ENCODE data around the gene SEPTIN3. TPM values are rescaled to one million over a fixed set of nuclear protein-coding genes. Genes with fewer than 3 reads are reported as not detected.

SEPTIN3 gene
- total RNA-seq, 1 experiment from 2014 or later, result 1.5 TPM

DNA sequence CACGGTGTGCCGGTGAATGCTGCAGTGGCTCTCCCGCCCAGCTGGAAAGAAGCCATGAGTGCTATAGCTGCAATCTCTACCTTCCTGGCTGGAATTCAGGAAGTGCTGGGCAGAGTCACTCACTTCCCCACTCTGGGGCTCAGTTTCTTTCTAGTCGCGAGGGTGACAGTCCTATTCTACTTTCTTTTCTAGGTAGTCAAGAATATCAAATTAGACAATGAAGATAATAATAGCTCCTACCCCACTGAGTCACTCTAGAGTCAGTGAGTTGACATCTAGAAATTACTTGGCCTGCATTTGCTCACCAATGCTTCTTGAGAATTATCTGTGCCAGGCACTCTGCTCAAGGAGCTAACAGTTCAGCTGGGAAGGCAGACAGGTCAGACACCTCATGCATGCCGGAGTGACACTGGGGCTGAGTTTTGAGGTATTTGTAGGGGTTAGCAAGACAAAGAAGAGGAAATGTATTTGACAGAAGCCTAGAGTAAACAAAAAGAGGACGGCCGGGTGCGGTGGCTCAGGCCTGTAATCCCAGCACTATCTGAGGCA is 25.5 kb upstream of the SEPTIN3 start:
- Histone ChIP-seq H3K36me3 (ENCODE audit: low read depth) (0 out of 2 replicates have a peak, but pooled peaks cover 2% of the 10 kb centered on the region), H2AFZ (no peak overlapping the region), H4K20me1 (ENCODE audit: insufficient read depth) (0 out of 2 replicates have a peak, but pooled peaks cover 9% of the 10 kb centered on the region), H3K9me2 (ENCODE audit: insufficient read depth) (no peaks in the 10 kb centered on the region), H3K4me1 (replicated peaks; ENCODE audit: insufficient read depth) (peaks cover 18% of the 10 kb centered on the region), H3K4me3 (no peak overlapping the region), H3K27ac (no peak overlapping the region), H3K9me3 (ENCODE audit: insufficient read depth, low read depth) (no peaks in the 10 kb centered on the region), H3K79me2 (ENCODE audit: low read depth) (peaks cover 23% of the 10 kb centered on the region), H3F3A (ENCODE audit: insufficient read depth, low read depth) (peaks cover 34% of the 10 kb centered on the region), H3K27me3 (ENCODE audit: insufficient read depth, low read depth) (no peaks in the 10 kb centered on the region), H3K4me2 (no peak overlapping the region)
- POLR2A ChIA-PET (ENCODE audit: unreplicated experiment), result interaction anchor here (0.6 kb wide), 1 partner anchor 475 kb away, joined by 4 read pairs; the partner anchor contains the start of gene PHF5A
- no peak for TF ChIP-seq EZH2 (IDR thresholded peaks at IDR 0.05; ENCODE audit: low read depth)
- TF ChIP-seq, protein P1, sequence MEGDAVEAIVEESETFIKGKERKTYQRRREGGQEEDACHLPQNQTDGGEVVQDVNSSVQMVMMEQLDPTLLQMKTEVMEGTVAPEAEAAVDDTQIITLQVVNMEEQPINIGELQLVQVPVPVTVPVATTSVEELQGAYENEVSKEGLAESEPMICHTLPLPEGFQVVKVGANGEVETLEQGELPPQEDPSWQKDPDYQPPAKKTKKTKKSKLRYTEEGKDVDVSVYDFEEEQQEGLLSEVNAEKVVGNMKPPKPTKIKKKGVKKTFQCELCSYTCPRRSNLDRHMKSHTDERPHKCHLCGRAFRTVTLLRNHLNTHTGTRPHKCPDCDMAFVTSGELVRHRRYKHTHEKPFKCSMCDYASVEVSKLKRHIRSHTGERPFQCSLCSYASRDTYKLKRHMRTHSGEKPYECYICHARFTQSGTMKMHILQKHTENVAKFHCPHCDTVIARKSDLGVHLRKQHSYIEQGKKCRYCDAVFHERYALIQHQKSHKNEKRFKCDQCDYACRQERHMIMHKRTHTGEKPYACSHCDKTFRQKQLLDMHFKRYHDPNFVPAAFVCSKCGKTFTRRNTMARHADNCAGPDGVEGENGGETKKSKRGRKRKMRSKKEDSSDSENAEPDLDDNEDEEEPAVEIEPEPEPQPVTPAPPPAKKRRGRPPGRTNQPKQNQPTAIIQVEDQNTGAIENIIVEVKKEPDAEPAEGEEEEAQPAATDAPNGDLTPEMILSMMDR (conservative IDR thresholded peaks at IDR 0.05), result no peak
- BruUV-seq (replicated peaks), result no TSS peak
- CTCF ChIA-PET, result interaction anchor here (0.9 kb wide), 1 partner anchor 18 kb away, joined by 3 read pairs; no protein-coding TSS in a partner anchor
- intact Hi-C loops (cut with micrococcal nuclease; ENCODE audit: unreplicated experiment), result loop anchor here (10.0 kb wide), 1 partner anchor 131 kb away; the partner anchor contains the start of genes NAGA, PHETA2 and SMDT1
- DNase-seq, result no peak

DNA sequence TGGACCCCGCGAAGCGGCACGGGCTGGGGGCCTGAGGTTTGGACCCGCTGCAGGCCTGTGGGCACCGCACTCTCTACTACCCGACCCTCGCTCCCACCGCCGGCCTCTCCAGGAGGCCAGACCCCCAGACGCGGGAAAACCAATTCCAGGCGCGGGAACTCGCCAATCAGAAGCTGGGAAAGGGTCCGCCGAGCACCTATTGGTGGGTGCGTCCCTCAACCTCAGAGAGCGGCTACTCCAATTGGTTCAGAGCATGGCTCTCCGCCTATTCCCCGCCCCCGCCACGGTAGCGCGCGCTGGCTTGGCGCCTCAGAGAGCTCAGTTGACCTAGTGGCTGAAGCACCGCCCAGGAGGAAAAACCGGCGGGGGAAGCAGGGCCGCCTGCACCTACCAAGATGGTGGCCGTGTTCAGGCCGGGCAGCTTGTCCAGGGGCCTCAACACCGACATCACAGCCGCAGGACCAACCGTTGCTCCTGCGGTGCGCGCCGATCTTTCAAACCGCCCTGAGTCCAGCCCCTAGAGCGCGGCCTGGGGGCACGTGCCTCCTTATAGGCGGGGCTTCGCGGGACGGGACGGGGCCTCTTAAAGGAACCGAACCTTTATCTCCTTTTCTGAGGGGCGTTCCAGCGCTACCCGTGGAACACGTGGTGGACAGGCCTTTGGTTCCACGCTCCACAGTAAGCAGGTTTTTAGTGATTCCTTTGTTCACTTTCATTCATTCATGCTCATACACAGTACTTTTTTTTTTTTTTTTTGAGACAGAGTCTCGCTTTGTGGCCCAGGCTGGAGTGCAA is 22.4 kb upstream of the SEPTIN3 start, which contains the start of gene CENPM:
Gene CENPM, minus strand, starts transcription at position 524 of the 795 bp plus-strand sequence. Its CDS starts 76 bp downstream, at position 448.
- ChIA-PET POLR2A (ENCODE audit: unreplicated experiment) (interaction anchor here (0.5 to 0.7 kb wide), 11 partner anchors 114 to 1095 kb away, joined by 3 to 22 read pairs (median 4); partner anchors contain the start of gene SREBF2), CTCF (interaction anchor here (0.6 to 1.2 kb wide), 4 partner anchors 21 to 498 kb away, joined by 3 to 5 read pairs (median 4); no protein-coding TSS in a partner anchor)
- Histone ChIP-seq H3F3A (ENCODE audit: insufficient read depth, low read depth) (peaks cover 14% of the 10 kb centered on the region), H3K9me3 (ENCODE audit: insufficient read depth, low read depth) (no peaks in the 10 kb centered on the region), H3K27ac (no peak within 1 kb of the TSS), H3K9me2 (ENCODE audit: insufficient read depth) (no peaks in the 10 kb centered on the region), H3K79me2 (ENCODE audit: low read depth) (peaks cover 19% of the 10 kb centered on the region), H3K4me3 (peak within 1 kb of the TSS; percentile 73), H3K36me3 (ENCODE audit: low read depth) (no peaks in the 10 kb centered on the region), H2AFZ (peak within 1 kb of the TSS; percentile 95), H4K20me1 (ENCODE audit: insufficient read depth) (no peaks in the 10 kb centered on the region), H3K27me3 (ENCODE audit: insufficient read depth, low read depth) (no peaks in the 10 kb centered on the region), H3K4me1 (replicated peaks; ENCODE audit: insufficient read depth) (peaks cover 18% of the 10 kb centered on the region), H3K4me2 (peak within 1 kb of the TSS; percentile 88)
- TF ChIP-seq EZH2 (IDR thresholded peaks at IDR 0.05; ENCODE audit: low read depth), result no peak
- TF ChIP-seq, protein P1 (conservative IDR thresholded peaks at IDR 0.05), result no peak
- no TSS peak for BruUV-seq (replicated peaks)
- intact Hi-C loops (cut with micrococcal nuclease; ENCODE audit: unreplicated experiment), result loop anchor here (5.0 to 10.0 kb wide), 2 partner anchors 128 to 405 kb away; partner anchors contain the start of genes NAGA, PHETA2, POLR3H and SMDT1
- peak; percentile 92 to 95 for DNase-seq

DNA sequence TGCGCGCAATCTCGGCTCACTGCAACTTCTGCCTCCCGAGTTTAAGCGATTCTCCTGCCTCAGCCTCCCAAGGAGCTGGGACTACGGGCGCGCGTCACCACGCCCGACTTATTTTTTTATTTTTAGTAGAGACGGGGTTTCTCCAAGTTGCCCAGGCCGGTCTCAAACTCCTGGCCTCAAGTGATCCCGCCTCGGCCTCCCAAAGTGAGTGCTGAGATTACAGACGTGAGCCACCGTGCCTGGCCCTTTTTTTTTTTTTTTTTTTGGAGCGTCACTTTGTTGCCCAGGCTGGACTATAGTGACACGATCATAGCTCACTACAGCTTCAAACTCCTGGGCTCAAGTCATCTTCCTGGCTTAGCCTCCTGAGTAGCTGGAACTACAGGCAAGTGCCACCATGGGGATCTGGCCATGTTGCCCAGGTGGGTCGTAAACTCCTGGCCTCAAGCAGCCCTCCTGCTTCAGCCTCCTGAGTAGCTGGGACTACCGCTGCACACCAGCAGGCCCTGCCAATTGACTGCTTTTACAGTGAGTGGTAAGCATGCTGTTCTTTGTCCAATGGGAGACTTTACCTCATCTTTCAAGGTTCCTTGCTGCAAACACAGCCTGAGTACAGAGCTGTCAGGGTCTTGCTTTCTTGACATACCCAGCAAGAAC is 21.7 kb upstream of the SEPTIN3 start:
- Histone ChIP-seq H3K27me3 (ENCODE audit: insufficient read depth, low read depth) (no peaks in the 10 kb centered on the region), H2AFZ (peak overlapping the region; percentile 95), H3K9me2 (ENCODE audit: insufficient read depth) (no peaks in the 10 kb centered on the region), H3K4me2 (peak overlapping the region; percentile 88), H3K27ac (no peak overlapping the region), H3F3A (ENCODE audit: insufficient read depth, low read depth) (peaks cover 10% of the 10 kb centered on the region), H3K4me3 (peak overlapping the region; percentile 73), H3K79me2 (ENCODE audit: low read depth) (peaks cover 19% of the 10 kb centered on the region), H3K4me1 (replicated peaks; ENCODE audit: insufficient read depth) (peaks cover 18% of the 10 kb centered on the region), H4K20me1 (ENCODE audit: insufficient read depth) (no peaks in the 10 kb centered on the region), H3K36me3 (ENCODE audit: low read depth) (no peaks in the 10 kb centered on the region), H3K9me3 (ENCODE audit: insufficient read depth, low read depth) (no peaks in the 10 kb centered on the region)
- TF ChIP-seq, protein P1 (conservative IDR thresholded peaks at IDR 0.05), result no peak
- TF ChIP-seq EZH2 (IDR thresholded peaks at IDR 0.05; ENCODE audit: low read depth), result no peak
- ChIA-PET POLR2A (ENCODE audit: unreplicated experiment) (interaction anchor here (0.6 to 0.7 kb wide), 3 partner anchors 115 to 144 kb away, joined by 3 to 5 read pairs (median 5); partner anchors contain the start of gene SREBF2), CTCF (interaction anchor here (0.6 to 1.2 kb wide), 3 partner anchors 22 to 497 kb away, joined by 3 to 5 read pairs (median 5); no protein-coding TSS in a partner anchor)
- intact Hi-C loops (cut with micrococcal nuclease; ENCODE audit: unreplicated experiment), result loop anchor here (5.0 to 10.0 kb wide), 2 partner anchors 127 to 405 kb away; partner anchors contain the start of genes NAGA, PHETA2, POLR3H and SMDT1
- DNase-seq, result no peak
- BruUV-seq (replicated peaks), result TSS peak; percentile 66
